SU-DHL-6 (cell line): ENCODE data around the gene ZCCHC4.
"Not testable (repeated sequence)": the region's sequence is repeated elsewhere in the genome, so short reads cannot be mapped to it uniquely, and the experiment has no call there.

Experiments
- H2AFZ ChIP-seq: fragments of 200-600 bp; sonication (generic); 2 replicates; pipeline ENCODE4 v1.6.1; 2014; ENCODE audit warnings: low read depth, mild to moderate bottlenecking, moderate library complexity, mixed read lengths, antibody characterized with exemption, low read length; ENCODE audit not compliant: severe bottlenecking
- H3F3A ChIP-seq: fragments of 200-600 bp; shearing (Covaris generic); 2 replicates; pipeline ENCODE4 v1.6.0; 2016; ENCODE audit warnings: antibody characterized with exemption, mild to moderate bottlenecking; ENCODE audit not compliant: insufficient read depth
- H3K27ac ChIP-seq: fragments of 200-600 bp; sonication (generic); 2 replicates; pipeline ENCODE4 v1.5.1; 2016; ENCODE audit warnings: low read depth, mild to moderate bottlenecking, low read length, moderate library complexity, mixed read lengths
- H3K27me3 ChIP-seq: fragments of 200-600 bp; sonication (generic), shearing (Covaris generic); 2 replicates; pipeline ENCODE4 v1.6.0; 2014; ENCODE audit warnings: mild to moderate bottlenecking, low read length
- H3K36me3 ChIP-seq: fragments of 200-600 bp; sonication (generic); 2 replicates; pipeline ENCODE4 v1.6.1; 2014; ENCODE audit warnings: mild to moderate bottlenecking, low read length, mixed read lengths
- H3K4me2 ChIP-seq: fragments of 300-600, 200-600 bp; shearing (Covaris generic), sonication (generic); 2 replicates; pipeline ENCODE4 v1.6.0; 2014; ENCODE audit warnings: low read length, low read depth, mild to moderate bottlenecking; ENCODE audit not compliant: poor library complexity, severe bottlenecking
- H3K4me3 ChIP-seq: fragments of 200-600 bp; sonication (generic); 2 replicates; pipeline ENCODE4 v1.5.1; 2014; ENCODE audit warnings: antibody characterized with exemption, low read length, mild to moderate bottlenecking, mixed read lengths; ENCODE audit not compliant: insufficient read depth, poor library complexity, severe bottlenecking
- H3K79me2 ChIP-seq: fragments of 200-600 bp; sonication (generic); 2 replicates; pipeline ENCODE4 v1.6.1; 2014; ENCODE audit warnings: mild to moderate bottlenecking, low read length, moderate library complexity; ENCODE audit not compliant: insufficient read depth
- H3K9ac ChIP-seq: fragments of 200-600 bp; sonication (generic); 2 replicates; pipeline ENCODE4 v1.7.0; 2014; ENCODE audit warnings: mild to moderate bottlenecking, low read length
- H3K9me2 ChIP-seq: fragments of 200-600 bp; sonication (generic); replicated peaks from 2 replicates; pipeline ENCODE4 v1.6.1; 2014; ENCODE audit warnings: low read length; ENCODE audit not compliant: insufficient read depth
- H3K9me3 ChIP-seq: fragments of 200-600 bp; sonication (generic); 2 replicates; pipeline ENCODE4 v1.6.1; 2014; ENCODE audit warnings: low read length, mixed read lengths; ENCODE audit not compliant: insufficient read depth
- H4K20me1 ChIP-seq: fragments of 200-600 bp; sonication (generic); 2 replicates; pipeline ENCODE4 v1.6.1; 2014; ENCODE audit warnings: low read depth, mild to moderate bottlenecking, antibody characterized with exemption, low read length, moderate library complexity, mixed read lengths
- EZH2phosphoT487 ChIP-seq: fragments of 200-600 bp; sonication (generic), shearing (Covaris generic); conservative IDR thresholded peaks from 2 replicates; pipeline ENCODE4 v1.6.1; 2018; ENCODE audit warnings: mild to moderate bottlenecking, antibody characterized with exemption, low read length, moderate library complexity, mixed read lengths
- TF ChIP-seq, protein P1 (sequence below): fragments of 200-600 bp; sonication (generic); IDR thresholded peaks from one replicate; pipeline ENCODE4 v1.5.1; 2017; ENCODE audit warnings: antibody characterized with exemption, mild to moderate bottlenecking, low read length, moderate library complexity; ENCODE audit not compliant: insufficient read depth, poor library complexity, severe bottlenecking

ZCCHC4 gene

DNA sequence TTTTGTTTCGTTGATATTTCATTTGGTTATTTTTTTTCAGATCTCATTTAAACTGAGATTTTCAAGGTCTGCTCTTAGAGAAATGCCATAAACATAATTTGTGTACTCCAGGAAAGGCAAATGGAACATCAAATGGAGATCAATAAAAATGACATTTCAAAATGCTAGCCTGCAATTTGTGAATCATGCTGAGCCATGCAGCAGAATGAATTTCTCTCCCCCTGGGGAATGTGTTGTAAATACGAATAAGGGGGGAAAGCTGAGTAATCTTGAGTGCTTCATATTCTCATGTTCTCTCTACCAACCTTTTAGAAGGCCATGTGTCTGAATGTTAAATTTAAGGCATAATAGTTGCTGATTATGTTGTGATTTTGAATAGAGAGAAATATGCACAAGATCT, 7.8 kb downstream of the ZCCHC4 start:
- Histone ChIP-seq H3K4me3 (no peak overlapping the region), H4K20me1 (no peaks in the 10 kb centered on the region), H3K4me2 (no peak overlapping the region), H3K79me2 (no peaks in the 10 kb centered on the region), H3K9ac (no peak overlapping the region), H3K9me2 (no peaks in the 10 kb centered on the region), H2AFZ (no peak overlapping the region), H3K27me3 (no peaks in the 10 kb centered on the region), H3K27ac (no peak overlapping the region), H3K36me3 (no peaks in the 10 kb centered on the region; the same call in 1 of the 2 replicates), H3F3A (no peaks in the 10 kb centered on the region), H3K9me3 (no peaks in the 10 kb centered on the region)
- no peak for TF ChIP-seq EZH2phosphoT487
- TF ChIP-seq, protein P1, sequence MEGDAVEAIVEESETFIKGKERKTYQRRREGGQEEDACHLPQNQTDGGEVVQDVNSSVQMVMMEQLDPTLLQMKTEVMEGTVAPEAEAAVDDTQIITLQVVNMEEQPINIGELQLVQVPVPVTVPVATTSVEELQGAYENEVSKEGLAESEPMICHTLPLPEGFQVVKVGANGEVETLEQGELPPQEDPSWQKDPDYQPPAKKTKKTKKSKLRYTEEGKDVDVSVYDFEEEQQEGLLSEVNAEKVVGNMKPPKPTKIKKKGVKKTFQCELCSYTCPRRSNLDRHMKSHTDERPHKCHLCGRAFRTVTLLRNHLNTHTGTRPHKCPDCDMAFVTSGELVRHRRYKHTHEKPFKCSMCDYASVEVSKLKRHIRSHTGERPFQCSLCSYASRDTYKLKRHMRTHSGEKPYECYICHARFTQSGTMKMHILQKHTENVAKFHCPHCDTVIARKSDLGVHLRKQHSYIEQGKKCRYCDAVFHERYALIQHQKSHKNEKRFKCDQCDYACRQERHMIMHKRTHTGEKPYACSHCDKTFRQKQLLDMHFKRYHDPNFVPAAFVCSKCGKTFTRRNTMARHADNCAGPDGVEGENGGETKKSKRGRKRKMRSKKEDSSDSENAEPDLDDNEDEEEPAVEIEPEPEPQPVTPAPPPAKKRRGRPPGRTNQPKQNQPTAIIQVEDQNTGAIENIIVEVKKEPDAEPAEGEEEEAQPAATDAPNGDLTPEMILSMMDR, result no peak

DNA sequence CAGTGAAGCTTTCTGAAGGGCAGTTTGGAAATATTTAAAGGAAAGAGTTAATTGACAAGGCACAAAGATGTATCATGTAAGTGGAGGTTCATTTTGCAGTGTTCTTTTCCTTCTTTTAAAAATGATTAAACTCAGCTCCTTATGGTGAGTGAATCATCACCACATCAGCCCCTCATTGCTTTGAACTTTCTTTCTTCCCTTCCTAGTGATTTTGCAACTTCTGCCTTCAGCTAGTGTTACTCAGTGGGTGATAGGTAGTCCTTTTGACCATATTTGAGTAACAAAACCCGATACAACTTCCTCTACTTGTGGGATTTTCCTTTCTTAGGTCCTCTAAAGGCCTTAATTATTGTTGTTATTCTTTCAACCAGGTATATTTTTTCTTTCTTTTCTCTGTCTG, 8.2 kb downstream of the ZCCHC4 start:
- Histone ChIP-seq H3K36me3 (no peaks in the 10 kb centered on the region; the same call in 1 of the 2 replicates), H3K27ac (no peak overlapping the region), H3K4me2 (no peak overlapping the region), H4K20me1 (no peaks in the 10 kb centered on the region), H3K9me2 (no peaks in the 10 kb centered on the region), H3K79me2 (no peaks in the 10 kb centered on the region), H3K27me3 (no peaks in the 10 kb centered on the region), H2AFZ (no peak overlapping the region), H3K9ac (no peak overlapping the region), H3K9me3 (no peaks in the 10 kb centered on the region), H3F3A (no peaks in the 10 kb centered on the region), H3K4me3 (no peak overlapping the region)
- TF ChIP-seq, protein P1, result no peak
- TF ChIP-seq EZH2phosphoT487, result no peak

DNA sequence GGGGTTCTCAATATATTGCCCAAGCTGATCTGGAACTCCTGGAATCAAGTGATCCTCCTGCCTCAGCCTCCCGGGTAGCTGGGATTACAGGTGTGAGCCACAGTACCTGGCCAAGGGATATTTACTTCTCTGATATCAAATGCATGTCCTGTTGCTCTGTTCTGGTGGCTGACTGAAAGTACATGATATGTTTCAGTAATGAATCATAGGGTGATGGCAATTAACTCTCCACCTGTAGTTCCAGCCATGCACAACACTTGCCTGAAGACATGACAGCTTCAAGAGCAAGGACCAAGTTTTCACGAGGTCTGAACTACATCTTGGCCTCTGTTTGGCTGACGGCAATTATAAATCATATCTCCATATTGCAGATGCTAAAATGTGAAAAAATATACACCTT, 9.1 kb downstream of the ZCCHC4 start:
- H2AFZ ChIP-seq, result no peak overlapping the region
- H3K9me2 ChIP-seq, result no peaks in the 10 kb centered on the region
- H3K79me2 ChIP-seq, result no peaks in the 10 kb centered on the region
- no peak for TF ChIP-seq EZH2phosphoT487
- TF ChIP-seq, protein P1, result no peak
- no peaks in the 10 kb centered on the region for H4K20me1 ChIP-seq
- no peak overlapping the region for H3K27ac ChIP-seq
- no peak overlapping the region for H3K4me3 ChIP-seq
- no peaks in the 10 kb centered on the region for H3K9me3 ChIP-seq
- no peak overlapping the region for H3K9ac ChIP-seq
- H3K4me2 ChIP-seq, result no peak overlapping the region
- no peaks in the 10 kb centered on the region for H3K27me3 ChIP-seq
- H3K36me3 ChIP-seq, result no peaks in the 10 kb centered on the region; the same call in 1 of the 2 replicates
- H3F3A ChIP-seq, result no peaks in the 10 kb centered on the region

DNA sequence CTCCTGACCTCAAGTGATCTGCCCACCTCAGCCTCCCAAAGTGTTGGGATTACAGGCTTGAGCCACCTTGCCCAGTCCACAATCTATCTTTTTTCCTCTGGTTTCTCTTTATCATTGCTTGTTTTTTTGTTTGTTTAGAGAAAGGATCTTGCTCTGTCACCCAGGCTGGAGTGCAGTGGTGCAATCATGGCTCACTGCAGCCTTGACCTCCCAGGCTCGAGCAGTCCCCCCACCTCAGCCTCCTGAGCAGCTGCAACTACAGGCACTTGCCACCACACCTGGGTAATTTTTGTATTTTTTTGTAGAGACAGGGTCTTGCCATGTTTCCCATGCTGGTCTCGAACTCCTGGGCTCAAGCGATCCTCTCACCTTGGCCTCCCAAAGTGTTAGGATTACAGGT, 15.9 kb downstream of the ZCCHC4 start:
- H3K27ac ChIP-seq, H2AFZ ChIP-seq, H3K9me3 ChIP-seq, H4K20me1 ChIP-seq, H3K9ac ChIP-seq, H3F3A ChIP-seq, H3K4me2 ChIP-seq, H3K36me3 ChIP-seq, H3K79me2 ChIP-seq, H3K9me2 ChIP-seq, H3K27me3 ChIP-seq, H3K4me3 ChIP-seq: not testable (repeated sequence)
